ENCODE data around the gene ARID5B. TPM values are rescaled to one million over a fixed set of nuclear protein-coding genes. Genes with fewer than 3 reads are reported as not detected.

The ARID5B gene
- total RNA-seq, 1 donor from 2014 or later: 63.8 TPM

DNA sequence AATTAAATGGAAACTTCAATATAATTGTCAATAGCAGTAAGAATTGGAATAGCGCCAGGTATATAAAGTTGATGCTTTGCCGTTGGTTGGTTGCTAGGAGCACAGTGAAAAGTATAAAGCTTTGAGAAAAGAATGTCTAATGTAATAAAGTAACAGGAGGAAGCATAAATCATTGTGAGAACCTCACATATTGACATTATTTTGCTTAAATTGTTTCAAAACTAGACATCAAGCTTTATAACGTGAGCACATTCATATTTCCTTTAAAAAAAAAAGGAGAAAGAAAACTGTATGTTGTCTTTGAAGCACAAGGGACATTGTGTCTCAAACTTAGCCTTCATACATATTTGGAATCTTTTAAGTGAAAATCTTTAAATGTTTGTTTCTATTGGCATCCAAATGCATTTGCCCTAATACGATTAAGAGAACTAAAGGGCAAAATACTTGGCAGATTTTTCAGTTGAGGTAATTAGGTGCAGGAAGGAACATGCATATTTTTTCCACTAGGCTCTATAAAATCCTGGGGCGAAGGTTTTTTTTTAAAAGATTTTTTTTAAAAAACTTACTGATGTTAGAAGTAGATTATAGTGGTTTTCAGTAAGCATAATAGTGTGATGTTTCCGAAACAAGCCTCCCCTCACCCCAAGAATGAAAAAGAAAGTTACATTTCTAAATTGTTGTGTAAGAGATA is 92.4 kb downstream of the ARID5B start:
- ATAC-seq (no peak), DNase-seq (ENCODE audit: low spot score) (no peak)
- intact Hi-C loops (cut with DNase I): no loop called here

- no peak for DNase-seq (ENCODE audit: low spot score)
- ATAC-seq: no peak
- intact Hi-C loops (cut with DNase I): no loop called here
Observed at GRCh38 chr10:61994405-61995219, 93.1 kb downstream of the ARID5B start.

DNA sequence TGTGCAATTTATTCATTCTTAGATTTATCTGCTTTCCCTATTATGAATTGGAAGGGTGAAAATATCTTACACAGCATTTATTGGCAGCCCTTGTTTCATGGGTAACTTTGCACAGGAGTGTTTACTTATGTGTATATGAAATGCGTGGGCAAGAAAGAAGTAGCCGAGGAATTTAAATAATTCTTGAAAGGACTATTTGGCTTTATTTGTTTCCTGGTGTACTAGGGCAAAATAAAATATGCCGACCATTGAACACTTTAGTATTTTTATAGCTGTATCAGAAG is 93.7 kb downstream of the ARID5B start:
- ATAC-seq (no peak), DNase-seq (ENCODE audit: low spot score) (no peak)
- intact Hi-C loops (cut with DNase I): no loop called here

DNA sequence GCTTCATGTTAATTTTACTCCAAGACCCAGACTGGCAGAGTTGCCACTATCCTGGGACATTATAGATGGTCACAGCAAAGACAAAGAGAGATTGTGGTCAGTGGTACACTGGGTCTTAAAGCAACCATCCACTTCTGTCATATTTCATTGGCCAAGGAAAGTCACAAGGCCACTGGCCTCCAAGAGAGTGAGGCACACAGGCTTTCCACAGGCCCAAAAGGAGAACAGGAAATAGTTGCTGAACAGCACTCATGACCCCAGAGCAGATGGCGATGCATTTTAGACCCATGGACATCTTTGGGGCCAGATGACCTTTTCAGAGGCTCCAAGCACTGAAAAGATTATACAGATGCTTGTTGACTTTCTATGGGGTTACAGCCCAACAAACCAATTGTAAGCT is 97.4 kb downstream of the ARID5B start:
- intact Hi-C loops (cut with DNase I): no loop called here

GRCh38 chr10:62000037-62000603 is 98.6 kb downstream of the ARID5B start:
- DNase-seq (ENCODE audit: low spot score) (no peak), ATAC-seq (no peak)
- intact Hi-C loops (cut with DNase I): no loop called here

More for the DNA sequence above, 97.4 kb downstream of the ARID5B start:
- DNase-seq (ENCODE audit: low spot score) (no peak), ATAC-seq (no peak)

DNA sequence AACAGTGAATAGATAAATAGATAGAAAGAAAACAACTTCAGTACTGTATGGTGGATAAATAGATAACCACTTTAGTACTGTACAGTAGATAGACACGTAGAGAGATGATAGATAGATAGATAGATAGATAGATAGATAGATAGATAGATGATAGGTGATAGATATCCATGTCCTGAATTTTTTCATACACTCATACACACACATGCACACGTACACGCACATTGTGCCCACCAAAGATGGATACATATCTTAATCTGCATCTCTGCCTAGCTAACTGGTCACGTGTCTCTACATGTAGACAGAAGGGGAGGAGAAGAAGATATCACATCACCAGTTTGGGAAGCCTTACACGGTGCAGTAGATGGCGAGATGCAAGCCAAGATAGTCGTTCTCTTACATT is 99.2 kb downstream of the ARID5B start:
- intact Hi-C loops (cut with DNase I): no loop called here
- DNase-seq (ENCODE audit: low spot score) (no peak), ATAC-seq (no peak)

DNA sequence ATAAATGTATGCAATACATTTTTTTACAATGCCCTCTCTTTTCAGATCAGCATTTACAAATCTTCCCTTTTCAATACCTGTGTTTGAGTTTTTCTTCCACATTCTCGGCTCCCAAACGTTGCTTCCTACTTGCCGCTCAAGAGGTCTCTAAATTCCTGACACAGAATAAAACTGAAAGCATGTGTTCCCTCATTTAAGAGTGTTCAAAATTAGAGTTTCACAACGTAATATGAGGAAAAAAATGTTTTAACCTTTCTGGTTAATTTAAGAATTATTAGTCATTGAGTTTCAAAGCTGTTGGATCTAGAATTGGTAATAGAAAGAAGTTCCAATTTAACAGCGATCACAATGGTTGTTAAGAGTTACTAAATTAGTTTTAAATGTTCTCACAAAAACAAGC is 100.4 kb downstream of the ARID5B start:
- intact Hi-C loops (cut with DNase I): no loop called here
- no peak for DNase-seq (ENCODE audit: low spot score)
- ATAC-seq: no peak

DNA sequence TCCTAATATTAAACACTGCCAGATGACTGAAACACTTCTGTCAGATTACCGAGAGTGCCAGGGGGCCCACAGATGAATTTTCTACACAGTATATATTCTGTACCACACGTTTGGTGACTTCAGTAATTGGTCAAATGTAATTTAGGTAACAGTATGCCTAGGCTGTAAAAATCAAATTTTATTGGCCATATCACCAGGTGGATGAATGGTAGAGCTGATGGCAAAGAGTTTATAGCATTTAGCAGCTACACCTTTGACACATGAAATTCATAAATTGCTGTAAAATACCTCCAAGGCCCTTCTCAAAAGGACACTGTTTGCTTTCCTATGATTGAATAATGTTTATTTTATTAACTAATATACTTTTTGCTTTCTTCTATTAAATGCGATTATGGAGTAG is 101.3 kb downstream of the ARID5B start:
- no peak for DNase-seq (ENCODE audit: low spot score)
- no peak for ATAC-seq
- intact Hi-C loops (cut with DNase I): no loop called here

- intact Hi-C loops (cut with DNase I): no loop called here
- DNase-seq (ENCODE audit: low spot score) (no peak), ATAC-seq (no peak)
Observed at GRCh38 chr10:62004042-62004441, 102.5 kb downstream of the ARID5B start.

- peak; percentile 60 for ATAC-seq
- intact Hi-C loops (cut with DNase I): no loop called here
- no peak for DNase-seq (ENCODE audit: low spot score)
Observed at GRCh38 chr10:62005281-62005680, 103.8 kb downstream of the ARID5B start.

DNA sequence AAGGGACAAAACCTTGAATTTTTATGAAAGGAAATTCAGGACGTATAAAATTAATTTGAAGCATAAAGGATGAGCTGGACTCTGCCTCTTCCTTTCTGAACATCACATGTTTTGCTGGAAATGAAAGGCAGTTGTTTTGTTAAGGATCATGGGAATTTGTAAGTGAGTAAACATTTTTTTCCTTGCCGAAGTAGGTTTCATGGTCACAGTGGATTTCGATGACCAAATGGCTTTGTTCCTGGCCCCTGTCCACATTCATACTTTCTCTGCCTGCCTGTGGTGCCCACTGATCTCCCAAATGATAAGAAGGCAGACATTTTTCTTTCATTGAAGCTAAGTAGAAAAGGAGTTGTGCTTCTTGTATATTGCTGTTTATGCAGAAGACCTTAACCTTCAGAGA is 104.2 kb downstream of the ARID5B start:
- ATAC-seq: no peak
- intact Hi-C loops (cut with DNase I): no loop called here
- DNase-seq (ENCODE audit: low spot score): no peak

- intact Hi-C loops (cut with DNase I): no loop called here
- ATAC-seq (no peak), DNase-seq (ENCODE audit: low spot score) (no peak)
Observed at GRCh38 chr10:62007145-62007544, 105.6 kb downstream of the ARID5B start.

DNA sequence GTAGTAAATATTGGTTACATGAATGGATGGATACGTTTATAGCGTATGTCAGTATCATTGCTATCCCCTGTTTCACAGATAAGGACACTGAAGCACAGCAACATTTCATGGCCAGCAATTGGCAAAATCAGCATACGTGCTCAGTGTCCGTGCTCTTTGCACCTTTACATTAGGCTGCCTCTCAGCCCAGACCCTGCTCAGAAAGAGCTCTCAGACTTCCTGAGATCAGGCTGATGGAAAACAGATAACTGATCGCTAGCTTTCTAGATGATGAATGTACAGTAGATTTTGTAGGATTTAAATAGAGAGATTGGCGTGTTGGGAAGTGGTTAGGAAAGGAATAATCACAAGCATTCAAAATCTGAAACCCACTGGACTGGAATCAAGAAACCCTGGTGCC is 106.7 kb downstream of the ARID5B start:
- no peak for DNase-seq (ENCODE audit: low spot score)
- no peak for ATAC-seq
- intact Hi-C loops (cut with DNase I): no loop called here

- no peak for ATAC-seq
- intact Hi-C loops (cut with DNase I): no loop called here
- no peak for DNase-seq (ENCODE audit: low spot score)
Observed at GRCh38 chr10:62008946-62009345, 107.4 kb downstream of the ARID5B start.

DNA sequence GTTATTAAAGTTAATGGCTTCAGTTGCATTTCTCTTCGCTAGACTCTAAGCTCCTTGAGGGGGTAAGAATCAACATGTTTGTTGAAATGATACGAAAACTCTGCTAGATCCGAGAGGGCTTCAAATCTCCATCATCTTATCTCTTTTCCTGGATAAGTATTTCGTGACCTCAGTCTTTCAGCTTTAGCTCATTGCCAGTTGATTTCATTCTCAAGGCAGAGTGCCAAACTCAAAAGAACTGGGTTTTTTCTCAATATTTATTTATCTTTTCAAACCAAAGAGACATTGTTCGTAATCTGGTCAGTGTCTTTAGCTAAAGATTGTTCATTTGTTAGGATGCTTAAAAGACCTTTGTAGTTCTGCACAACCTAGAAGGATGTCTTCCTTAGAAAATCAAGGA is 108.9 kb downstream of the ARID5B start:
- ATAC-seq: peak; percentile 68
- intact Hi-C loops (cut with DNase I): no loop called here
- DNase-seq (ENCODE audit: low spot score): no peak

GRCh38 chr10:62011558-62011957 is 110.1 kb downstream of the ARID5B start:
- no peak for ATAC-seq
- intact Hi-C loops (cut with DNase I): no loop called here
- no peak for DNase-seq (ENCODE audit: low spot score)

DNA sequence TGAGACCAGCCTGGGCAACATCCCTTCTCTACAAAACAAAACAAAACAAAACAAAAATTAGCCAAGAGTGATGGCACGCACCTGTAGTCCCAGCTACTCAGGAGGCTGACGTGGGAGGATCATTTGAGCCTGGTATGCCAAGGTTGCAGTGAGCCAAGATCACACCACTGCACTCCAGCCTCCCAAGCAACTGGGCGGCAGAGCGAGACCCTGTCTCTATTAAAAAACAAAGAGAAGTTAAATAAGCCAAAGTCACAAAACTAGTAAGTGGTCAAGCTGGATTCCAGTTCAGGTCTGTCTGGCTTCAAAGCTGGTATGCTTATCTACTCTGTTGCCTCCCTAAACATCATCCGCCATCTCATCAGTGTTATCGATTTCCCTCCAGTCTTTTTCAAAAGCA is 110.8 kb downstream of the ARID5B start:
- intact Hi-C loops (cut with DNase I): no loop called here
- ATAC-seq (no peak), DNase-seq (ENCODE audit: low spot score) (no peak)

- no peak for ATAC-seq
- intact Hi-C loops (cut with DNase I): no loop called here
- no peak for DNase-seq (ENCODE audit: low spot score)
Observed at GRCh38 chr10:62014510-62014909, 113.0 kb downstream of the ARID5B start.

GRCh38 chr10:62015994-62016393 is 114.5 kb downstream of the ARID5B start:
- no peak for DNase-seq (ENCODE audit: low spot score)
- intact Hi-C loops (cut with DNase I): no loop called here
- ATAC-seq: peak; percentile 29

DNA sequence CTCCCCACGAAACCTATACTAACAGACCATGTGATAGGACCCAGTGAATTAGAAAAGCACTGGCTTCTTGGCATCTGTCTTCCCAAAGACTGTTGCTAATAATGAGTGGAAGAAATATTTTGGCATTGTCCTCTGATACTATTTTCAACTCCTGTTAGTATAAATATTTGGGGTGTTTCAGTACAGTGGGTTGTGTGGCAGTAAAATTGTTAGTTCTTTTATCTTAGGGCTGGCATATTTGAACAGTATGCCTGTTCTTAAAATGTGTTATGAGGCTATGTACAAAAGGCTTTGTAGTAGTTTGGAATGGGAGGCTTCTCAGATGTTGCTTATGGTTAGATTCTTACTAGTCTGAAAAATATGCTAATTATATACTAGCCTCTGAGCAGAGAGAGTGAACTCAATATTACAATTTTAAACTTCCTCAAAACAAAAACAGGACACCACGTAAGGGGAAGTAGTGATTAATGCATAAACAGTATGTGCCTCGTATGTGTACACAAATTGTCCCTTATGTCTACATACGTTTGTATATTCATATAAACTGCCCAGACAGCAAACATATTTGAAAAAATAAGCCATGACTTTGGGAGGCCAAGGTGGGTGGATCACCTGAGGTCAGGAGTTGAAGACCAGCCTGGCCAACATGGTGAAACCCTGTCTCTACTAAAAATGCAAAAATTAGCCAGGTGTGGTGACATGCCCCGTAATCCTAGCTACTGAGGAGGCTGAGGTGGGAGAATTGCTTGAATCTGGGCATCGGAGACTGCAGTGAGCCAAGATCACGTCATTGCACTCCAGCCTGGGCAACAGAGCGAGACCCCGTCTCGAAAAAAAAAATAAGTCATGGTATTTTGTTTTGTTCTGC is 115.4 kb downstream of the ARID5B start:
- DNase-seq (ENCODE audit: low spot score) (no peak), ATAC-seq (peak; percentile 61)
- intact Hi-C loops (cut with DNase I): no loop called here
